Vagina (tissue), 2 donors: Measurements from ENCODE around the gene GPM6B.

ENCODE experiments used
- POLR2A ChIP-seq, 2 donors: fragments of 450-650 bp; IDR thresholded peaks; one replicate each; pipeline ENCODE4 v1.6.1; 2017; ENCODE audit warnings: antibody characterized with exemption in 2 of 2, mild to moderate bottlenecking in 2 of 2, moderate library complexity in 2 of 2
- POLR2AphosphoS5 ChIP-seq, 2 donors: sonication (generic); formaldehyde crosslinking; IDR thresholded peaks; one replicate each; pipeline ENCODE4 v1.9.0; 2017; ENCODE audit warnings: antibody characterized with exemption in 2 of 2, mild to moderate bottlenecking in 2 of 2, low read depth in 1 of 2; ENCODE audit not compliant: insufficient read depth in 1 of 2
- TF ChIP-seq, protein P1 (sequence below), 3 experiments: fragments of 450-650 bp in 2 of 3; fragments of 200-600 bp in 1 of 3; sonication (generic) in 1 of 3; IDR thresholded peaks; one replicate each; pipeline ENCODE4 v1.5.1; 2017 to 2019; ENCODE audit warnings: antibody characterized with exemption in 3 of 3, mild to moderate bottlenecking in 2 of 3, moderate library complexity in 2 of 3

DNA sequence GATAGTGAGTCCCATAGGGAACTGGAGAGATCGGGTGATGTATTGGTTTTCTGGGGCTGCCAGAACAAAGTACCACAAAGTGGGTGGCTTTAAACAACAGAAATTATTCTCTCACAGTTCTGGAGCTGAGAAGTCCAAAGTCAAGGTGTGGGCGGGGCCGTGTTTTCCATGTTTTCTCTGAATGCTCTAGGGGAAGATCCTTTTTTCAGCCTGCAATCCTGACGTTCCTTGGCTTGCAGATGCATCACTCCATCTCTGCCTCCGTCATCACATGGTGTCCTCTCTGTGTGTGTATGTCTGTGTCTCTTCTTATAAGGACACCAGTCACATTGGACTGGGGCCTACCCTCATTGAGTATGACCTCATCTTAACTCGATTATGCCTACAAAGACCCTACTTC, 7.9 kb upstream of the GPM6B start:
- TF ChIP-seq POLR2A (IDR thresholded peaks at IDR 0.05) (no peak), POLR2AphosphoS5 (IDR thresholded peaks at IDR 0.05; ENCODE audit: insufficient read depth in 1 of 2, low read depth in 1 of 2) (no peak)
- TF ChIP-seq, protein P1, sequence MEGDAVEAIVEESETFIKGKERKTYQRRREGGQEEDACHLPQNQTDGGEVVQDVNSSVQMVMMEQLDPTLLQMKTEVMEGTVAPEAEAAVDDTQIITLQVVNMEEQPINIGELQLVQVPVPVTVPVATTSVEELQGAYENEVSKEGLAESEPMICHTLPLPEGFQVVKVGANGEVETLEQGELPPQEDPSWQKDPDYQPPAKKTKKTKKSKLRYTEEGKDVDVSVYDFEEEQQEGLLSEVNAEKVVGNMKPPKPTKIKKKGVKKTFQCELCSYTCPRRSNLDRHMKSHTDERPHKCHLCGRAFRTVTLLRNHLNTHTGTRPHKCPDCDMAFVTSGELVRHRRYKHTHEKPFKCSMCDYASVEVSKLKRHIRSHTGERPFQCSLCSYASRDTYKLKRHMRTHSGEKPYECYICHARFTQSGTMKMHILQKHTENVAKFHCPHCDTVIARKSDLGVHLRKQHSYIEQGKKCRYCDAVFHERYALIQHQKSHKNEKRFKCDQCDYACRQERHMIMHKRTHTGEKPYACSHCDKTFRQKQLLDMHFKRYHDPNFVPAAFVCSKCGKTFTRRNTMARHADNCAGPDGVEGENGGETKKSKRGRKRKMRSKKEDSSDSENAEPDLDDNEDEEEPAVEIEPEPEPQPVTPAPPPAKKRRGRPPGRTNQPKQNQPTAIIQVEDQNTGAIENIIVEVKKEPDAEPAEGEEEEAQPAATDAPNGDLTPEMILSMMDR (IDR thresholded peaks at IDR 0.05): no peak
